OCI-LY7 (cell line): Measurements from ENCODE around the gene ADAMTS7. TPM values are rescaled to one million over a fixed set of nuclear protein-coding genes. Genes with fewer than 3 reads are reported as not detected.
A peak's percentile ranks its signal among the peaks of the same experiment; 100 is the strongest.
"Not testable (repeated sequence)": the region's sequence is repeated elsewhere in the genome, so short reads cannot be mapped to it uniquely, and the experiment has no call there.

Experiments used
- BruUV-seq: library from RNA; stranded (reverse); fragments of 400-500 nt; replicated peaks from 2 replicates; lab custom pipeline; 2021; lab: Mats Ljungman, UMichigan
- CTCF ChIA-PET: fragments of 300-600 bp; sonication (Branson Sonifier 250); formaldehyde crosslinking; loops from one replicate; lab custom pipeline; 2022; ENCODE audit warnings: antibody characterized with exemption; ENCODE audit not compliant: unreplicated experiment; lab: Charles Lee
- POLR2A ChIA-PET: fragments of 300-600 bp; sonication (Branson Sonifier 250); formaldehyde crosslinking; loops from one replicate; lab custom pipeline; 2022; ENCODE audit warnings: antibody characterized with exemption; lab: Charles Lee
- DNase-seq: peaks from one replicate; pipeline ENCODE4 v3.0.0-alpha.2; 2015; ENCODE audit warnings: low spot score
- H2AFZ ChIP-seq: fragments of 200-600 bp; sonication (generic), shearing (Covaris generic); 2 replicates; pipeline ENCODE4 v1.6.1; 2014; ENCODE audit warnings: mild to moderate bottlenecking, antibody characterized with exemption, low read length, moderate library complexity
- H3K27ac ChIP-seq: fragments of 200-600 bp; sonication (generic); 2 replicates; pipeline ENCODE4 v1.5.1; 2014; ENCODE audit warnings: mixed run types, low read depth, mild to moderate bottlenecking, moderate library complexity, low read length, inconsistent platforms; ENCODE audit not compliant: poor library complexity, severe bottlenecking
- H3K36me3 ChIP-seq: fragments of 200-600 bp; sonication (generic); 2 replicates; pipeline ENCODE4 v1.6.1; 2014; ENCODE audit warnings: mild to moderate bottlenecking, antibody characterized with exemption, low read length, moderate library complexity, mixed read lengths; ENCODE audit not compliant: insufficient read depth
- H3K4me1 ChIP-seq: fragments of 200-600 bp; sonication (generic); 2 replicates; pipeline ENCODE4 v1.5.1; 2014; ENCODE audit warnings: mild to moderate bottlenecking, low read length; ENCODE audit not compliant: insufficient read depth, poor library complexity, severe bottlenecking
- H3K4me2 ChIP-seq: fragments of 200-600 bp; sonication (generic); 2 replicates; pipeline ENCODE4 v1.6.1; 2014; ENCODE audit warnings: mild to moderate bottlenecking, low read length
- H3K4me3 ChIP-seq: fragments of 200-600 bp; sonication (generic); 2 replicates; pipeline ENCODE4 v1.5.1; 2014; ENCODE audit warnings: mild to moderate bottlenecking, low read depth, low read length; ENCODE audit not compliant: poor library complexity, severe bottlenecking
- H3K79me2 ChIP-seq: fragments of 200-600 bp; sonication (generic); 2 replicates; pipeline ENCODE4 v1.6.1; 2016; ENCODE audit warnings: low read depth, mild to moderate bottlenecking, low read length, moderate library complexity, mixed read lengths; ENCODE audit not compliant: insufficient read depth
- H3K9me2 ChIP-seq: fragments of 200-600 bp; sonication (generic); 2 replicates; pipeline ENCODE4 v1.6.1; 2016; ENCODE audit warnings: mild to moderate bottlenecking, low read length, mixed read lengths; ENCODE audit not compliant: insufficient read depth
- H3K9me3 ChIP-seq: fragments of 200-600 bp; sonication (generic); 2 replicates; pipeline ENCODE4 v1.6.1; 2014; ENCODE audit warnings: mild to moderate bottlenecking, mixed run types, low read length, mixed read lengths
- H4K20me1 ChIP-seq: fragments of 200-600 bp; sonication (generic); 2 replicates; pipeline ENCODE4 v1.6.1; 2014; ENCODE audit warnings: mild to moderate bottlenecking, antibody characterized with exemption, low read length, moderate library complexity, mixed read lengths; ENCODE audit not compliant: insufficient read depth
- CTCF ChIP-seq: fragments of 200-600 bp; sonication (generic); conservative IDR thresholded peaks from 2 replicates; pipeline ENCODE4 v1.5.1; 2014; ENCODE audit warnings: mild to moderate bottlenecking, antibody characterized with exemption, low read length, moderate library complexity, mixed read lengths
- EZH2phosphoT487 ChIP-seq: fragments of 200-600 bp; sonication (generic); IDR thresholded peaks from 2 replicates; pipeline ENCODE4 v1.6.1; 2018; ENCODE audit warnings: low read depth, borderline replicate concordance, mild to moderate bottlenecking, mixed run types, antibody characterized with exemption, low read length, moderate library complexity, mixed read lengths
- intact Hi-C: fragments of 100-400 bp; cut with micrococcal nuclease; formaldehyde crosslinking; loops from one replicate; pipeline ENCODE4 v1.10.0; 2022; ENCODE audit not compliant: unreplicated experiment
- total RNA-seq, 2 experiments: library from RNA; depleted of rRNA in 1 of 2; stranded (reverse); fragments of >200 nt in 1 of 2; shearing (Covaris generic) in 1 of 2; gene quantifications; 2 replicates each; pipeline ENCODE4 v1.2.3, GENCODE V29; 2014 to 2022

ADAMTS7 gene
- total RNA-seq, 2 experiments from 2014 or later, result 0.08 to 0.19 TPM

DNA sequence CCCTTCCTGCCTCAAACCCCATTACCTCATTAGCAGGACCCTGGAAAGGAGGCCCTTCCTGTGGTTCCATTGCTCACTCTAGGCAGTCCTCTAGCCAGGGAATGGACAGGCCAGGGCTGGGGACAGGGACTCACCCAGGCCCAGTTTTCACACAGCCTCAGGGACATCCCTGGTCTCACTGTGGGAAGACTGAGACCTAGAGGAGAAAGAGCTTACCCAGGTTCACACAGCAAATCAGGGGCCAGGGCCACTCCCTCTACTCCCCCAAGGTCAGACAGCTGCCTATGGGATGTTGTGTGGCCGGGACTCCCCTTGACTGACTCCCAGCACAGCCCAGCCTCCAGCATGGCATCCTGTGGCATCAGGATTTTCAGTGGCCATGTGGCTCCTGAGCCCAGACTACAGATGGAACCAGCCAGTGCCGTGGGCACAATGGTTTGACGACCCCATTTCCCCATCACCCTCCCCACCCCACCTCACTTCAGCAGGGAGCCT is 49.3 kb downstream of the ADAMTS7 start:
- no peaks in the 10 kb centered on the region for H3K9me2 ChIP-seq
- DNase-seq, result no peak
- H3K4me3 ChIP-seq, result peak overlapping the region; percentile 53
- no peak for TF ChIP-seq EZH2phosphoT487
- TF ChIP-seq CTCF, result no peak
- no TSS peak for BruUV-seq
- ChIA-PET POLR2A (interaction anchor here (0.6 to 1.4 kb wide), 3 partner anchors 28 to 1270 kb away, joined by 4 read pairs; no protein-coding TSS in a partner anchor), CTCF (no interaction called here)
- intact Hi-C loops, result loop anchor here (1.0 kb wide), 1 partner anchor 49 kb away; the partner anchor contains the start of gene ADAMTS7
- peak overlapping the region; percentile 83 for H3K4me2 ChIP-seq
- H3K9me3 ChIP-seq, result no peaks in the 10 kb centered on the region
- no peaks in the 10 kb centered on the region for H4K20me1 ChIP-seq
- H3K36me3 ChIP-seq, result no peaks in the 10 kb centered on the region
- H3K79me2 ChIP-seq, result no peaks in the 10 kb centered on the region
- H3K27ac ChIP-seq, result peak overlapping the region; percentile 86
- H2AFZ ChIP-seq, result peak overlapping the region; percentile 41; the same call in 1 of the 2 replicates
- peaks cover 60% of the 10 kb centered on the region for H3K4me1 ChIP-seq

- Histone ChIP-seq H2AFZ (peak overlapping the region; percentile 41; the same call in 1 of the 2 replicates), H3K4me1 (peaks cover 65% of the 10 kb centered on the region), H3K4me2 (peak overlapping the region; percentile 83), H3K4me3 (peak overlapping the region; percentile 53), H3K27ac (peak overlapping the region; percentile 86)
- H3K9me2 ChIP-seq, H3K36me3 ChIP-seq, CTCF ChIA-PET, H4K20me1 ChIP-seq, BruUV-seq, H3K79me2 ChIP-seq, H3K9me3 ChIP-seq: not testable (repeated sequence)
- DNase-seq, result peak; percentile 92
- intact Hi-C loops, result loop anchor here (1.0 kb wide), 1 partner anchor 50 kb away; the partner anchor contains the start of gene ADAMTS7
- POLR2A ChIA-PET, result interaction anchor here (0.6 to 1.4 kb wide), 3 partner anchors 28 to 1271 kb away, joined by 4 read pairs; no protein-coding TSS in a partner anchor
Observed at GRCh38 chr15:78761475-78761874, 49.8 kb downstream of the ADAMTS7 start.

- CTCF ChIA-PET, result no interaction called here
- TF ChIP-seq EZH2phosphoT487, result no peak
- TF ChIP-seq CTCF, result no peak
- DNase-seq, result no peak
- H3K27ac ChIP-seq, result peak overlapping the region; percentile 86
- intact Hi-C loops, result loop anchor here (1.0 kb wide), 1 partner anchor 50 kb away; the partner anchor contains the start of gene ADAMTS7
- H3K79me2 ChIP-seq, result no peaks in the 10 kb centered on the region
- H3K4me3 ChIP-seq, result peak overlapping the region; percentile 27
- H4K20me1 ChIP-seq, result no peaks in the 10 kb centered on the region
- H3K4me2 ChIP-seq, result peak overlapping the region; percentile 83
- no peak overlapping the region for H2AFZ ChIP-seq
- H3K36me3 ChIP-seq, result no peaks in the 10 kb centered on the region
- no peaks in the 10 kb centered on the region for H3K9me3 ChIP-seq
- no peaks in the 10 kb centered on the region for H3K9me2 ChIP-seq
- POLR2A ChIA-PET, result interaction anchor here (1.4 kb wide), 1 partner anchor 113 kb away, joined by 4 read pairs; no protein-coding TSS in a partner anchor
- no TSS peak for BruUV-seq
- peaks cover 69% of the 10 kb centered on the region for H3K4me1 ChIP-seq
Observed at GRCh38 chr15:78761020-78761419, 50.2 kb downstream of the ADAMTS7 start.

GRCh38 chr15:78760091-78760882 is 51.0 kb downstream of the ADAMTS7 start:
- CTCF ChIA-PET, H3K36me3 ChIP-seq, intact Hi-C loops, H3K79me2 ChIP-seq, H3K4me3 ChIP-seq, H3K9me2 ChIP-seq, BruUV-seq, H2AFZ ChIP-seq, H3K9me3 ChIP-seq, H3K4me2 ChIP-seq, H4K20me1 ChIP-seq: not testable (repeated sequence)
- POLR2A ChIA-PET, result interaction anchor here (0.5 to 1.4 kb wide), 2 partner anchors 114 to 217 kb away, joined by 3 to 4 read pairs; no protein-coding TSS in a partner anchor
- Histone ChIP-seq H3K27ac (peak overlapping the region; percentile 86), H3K4me1 (peaks cover 75% of the 10 kb centered on the region)
- peak; percentile 53 for DNase-seq
